ENCODE measurements around the gene LOXL3. TPM values are rescaled to one million over a fixed set of nuclear protein-coding genes. Genes with fewer than 3 reads are reported as not detected.

Gene LOXL3
- total and polyA plus RNA-seq, 9 donors: 2.3 to 8.5 (median 4.4) TPM

GRCh38 chr2:74576211-74576862 lies 22.6 kb upstream of the LOXL3 start:
- intact Hi-C loops (cut with DNase I): no loop called here
- no peak for DNase-seq
- Histone ChIP-seq H3K36me3 (no peaks in the 10 kb centered on the region), H3K9me3 (no peaks in the 10 kb centered on the region), H3K27ac (no peak overlapping the region), H3K4me3 (no peak overlapping the region), H3K27me3 (no peaks in the 10 kb centered on the region), H3K4me1 (ENCODE audit: insufficient read depth) (no peaks in the 10 kb centered on the region)
- WGBS, 3 donors: 47 to 63% (median 61%) methylated on average over 7 of the region's 7 CpGs
- no peak for TF ChIP-seq POLR2A (IDR thresholded peaks at IDR 0.05)
- no peak for TF ChIP-seq CTCF (IDR thresholded peaks at IDR 0.05)
- TF ChIP-seq EP300 (IDR thresholded peaks at IDR 0.05): no peak

- TF ChIP-seq CTCF (IDR thresholded peaks at IDR 0.05) (no peak), EP300 (IDR thresholded peaks at IDR 0.05) (no peak), POLR2A (IDR thresholded peaks at IDR 0.05) (no peak)
- no peak overlapping the region for H3K27ac ChIP-seq
- intact Hi-C loops (cut with DNase I): no loop called here
- no peaks in the 10 kb centered on the region for H3K36me3 ChIP-seq
- DNase-seq: no peak
- no peaks in the 10 kb centered on the region for H3K4me1 ChIP-seq (ENCODE audit: insufficient read depth)
- no peaks in the 10 kb centered on the region for H3K9me3 ChIP-seq
- no peak overlapping the region for H3K4me3 ChIP-seq
- WGBS, 3 donors: 79 to 89% (median 82%) methylated on average over 4 of the region's 4 CpGs
- H3K27me3 ChIP-seq: no peaks in the 10 kb centered on the region
These were observed 21.6 kb upstream of the LOXL3 start for GRCh38 chr2:74575320-74575719.

DNA sequence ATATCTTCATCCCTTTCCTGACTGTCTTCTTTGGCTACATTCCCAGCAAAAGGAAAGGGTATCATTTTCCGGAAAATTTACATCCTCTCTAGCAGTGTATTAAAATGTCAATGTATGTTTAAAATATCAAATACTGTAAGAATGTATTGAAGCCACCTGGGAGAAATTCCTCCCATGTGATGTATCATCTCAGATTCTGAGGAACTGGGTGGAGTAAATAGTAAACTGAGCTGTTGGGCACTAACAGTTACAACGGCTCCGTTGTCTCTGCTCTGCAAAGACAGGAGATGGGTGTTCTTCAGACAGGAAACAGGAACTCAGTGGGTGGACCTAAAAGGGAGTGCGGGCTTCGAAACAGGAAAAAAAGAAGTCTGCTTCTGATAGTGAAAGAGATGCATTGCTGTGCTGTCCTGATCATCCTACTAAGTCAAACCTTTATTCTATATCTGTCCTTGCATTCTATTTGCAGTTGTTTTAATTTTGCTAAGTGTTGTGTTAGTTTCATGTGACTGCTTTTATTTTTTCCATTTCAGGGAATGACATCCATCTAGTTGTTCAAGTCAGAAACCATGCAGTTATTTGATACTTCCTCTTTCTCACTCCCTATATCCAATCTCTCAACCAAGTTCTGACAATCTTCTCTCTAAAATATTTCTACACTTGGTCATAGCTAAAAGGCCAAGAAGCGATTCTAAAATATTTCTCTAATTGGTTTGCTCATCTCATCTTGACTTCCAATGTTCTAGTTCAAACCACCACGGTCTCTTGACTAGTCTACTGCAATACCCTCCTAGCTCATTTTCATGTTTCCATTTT lies 20.2 kb upstream of the LOXL3 start:
- Histone ChIP-seq H3K36me3 (no peaks in the 10 kb centered on the region), H3K27ac (no peak overlapping the region), H3K9me3 (no peaks in the 10 kb centered on the region), H3K4me3 (no peak overlapping the region), H3K27me3 (no peaks in the 10 kb centered on the region), H3K4me1 (ENCODE audit: insufficient read depth) (no peaks in the 10 kb centered on the region)
- intact Hi-C loops (cut with DNase I): no loop called here
- 44 to 49% (median 46%) methylated on average over 7 of the region's 7 CpGs for whole genome bisulfite sequencing, 3 donors
- TF ChIP-seq CTCF (IDR thresholded peaks at IDR 0.05) (no peak), POLR2A (IDR thresholded peaks at IDR 0.05) (no peak), EP300 (IDR thresholded peaks at IDR 0.05) (no peak)
- DNase-seq: no peak

DNA sequence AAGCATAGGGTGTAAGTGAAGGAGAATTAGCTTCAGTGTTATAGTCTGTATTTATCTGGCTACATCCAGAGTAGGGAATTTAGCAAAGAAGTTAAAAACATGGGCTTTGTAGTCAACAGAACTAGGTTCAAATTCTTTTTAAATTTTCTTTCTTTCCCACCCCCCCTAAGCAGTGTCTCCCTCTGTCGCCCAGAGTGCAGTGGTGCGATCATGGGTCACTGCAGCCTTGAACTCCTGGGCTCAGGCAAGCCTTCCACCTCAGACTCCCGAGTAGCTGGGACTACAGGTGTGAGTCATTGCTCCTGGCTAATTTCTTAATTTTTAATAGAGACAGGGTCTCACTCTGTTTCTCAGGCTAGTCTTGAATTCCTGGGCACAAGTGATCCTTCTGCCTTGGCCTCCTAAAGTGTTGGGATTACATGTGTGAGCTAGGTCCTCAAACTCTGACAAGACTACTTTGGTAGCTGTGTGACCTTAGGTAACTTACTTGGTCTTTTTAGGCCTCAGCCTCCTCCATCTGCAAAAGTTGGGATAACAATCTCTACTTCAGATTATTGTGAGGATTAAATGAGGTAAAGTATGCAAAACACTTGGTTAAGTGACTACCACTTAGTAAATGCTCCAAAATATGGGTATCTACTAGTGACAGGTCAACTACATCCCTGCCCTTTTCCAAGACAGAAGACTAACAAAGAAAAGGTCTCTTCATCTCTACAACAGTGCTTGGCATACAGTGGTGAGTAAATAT lies 18.6 kb upstream of the LOXL3 start:
- H3K27me3 ChIP-seq: no peaks in the 10 kb centered on the region
- no peak for DNase-seq
- no peaks in the 10 kb centered on the region for H3K36me3 ChIP-seq
- no peaks in the 10 kb centered on the region for H3K9me3 ChIP-seq
- WGBS, 3 donors: 29 to 61% (median 36%) methylated on average over 3 of the region's 3 CpGs
- no peak overlapping the region for H3K4me3 ChIP-seq
- H3K4me1 ChIP-seq (ENCODE audit: insufficient read depth): no peaks in the 10 kb centered on the region
- H3K27ac ChIP-seq: no peak overlapping the region
- intact Hi-C loops (cut with DNase I): no loop called here
- TF ChIP-seq EP300 (IDR thresholded peaks at IDR 0.05): no peak
- TF ChIP-seq CTCF (IDR thresholded peaks at IDR 0.05): no peak
- TF ChIP-seq POLR2A (IDR thresholded peaks at IDR 0.05): no peak
